ENCODE data around the gene ENG.

GRCh38 chr9:127816728-127817127, 37.7 kb downstream of the ENG start:
- TF ChIP-seq GATA3 (IDR thresholded peaks at IDR 0.05; ENCODE audit: low read depth, low read length), result no peak
- no peak for TF ChIP-seq GATA2 (IDR thresholded peaks at IDR 0.05; ENCODE audit: low read depth, low read length)
